Fibroblast of lung (primary cell): ENCODE data around the gene STK10. TPM values are rescaled to one million over a fixed set of nuclear protein-coding genes. Genes with fewer than 3 reads are reported as not detected.

Source experiments
- DNase-seq, 2 donors: peaks; one replicate each; pipeline versions ENCODE4 v3.0.0 to v3.0.0-alpha.2; 2010; ENCODE audit warnings: low read depth in 2 of 2
- H2AFZ ChIP-seq: 2 replicates; pipeline ENCODE4 v1.5.1; 2012; ENCODE audit warnings: low read length, control low read depth, inconsistent platforms
- H3K27ac ChIP-seq: 2 replicates; pipeline ENCODE4 v1.5.1; 2011; ENCODE audit warnings: low read length, control low read depth; ENCODE audit not compliant: insufficient read depth
- H3K27me3 ChIP-seq: 2 replicates; pipeline ENCODE4 v1.5.1; 2011; ENCODE audit warnings: mild to moderate bottlenecking, low read length; ENCODE audit not compliant: control insufficient read depth, insufficient read depth
- H3K36me3 ChIP-seq: 2 replicates; pipeline ENCODE4 v1.5.1; 2011; ENCODE audit warnings: low read length; ENCODE audit not compliant: control insufficient read depth, insufficient read depth
- H3K4me1 ChIP-seq: 2 replicates; pipeline ENCODE4 v1.5.1; 2011; ENCODE audit warnings: low read length; ENCODE audit not compliant: control insufficient read depth, insufficient read depth; ENCODE audit errors: extremely low read depth
- H3K4me2 ChIP-seq: 2 replicates; pipeline ENCODE4 v1.5.1; 2011; ENCODE audit warnings: low read length, control low read depth; ENCODE audit not compliant: insufficient read depth; ENCODE audit errors: extremely low read depth
- H3K4me3 ChIP-seq, 4 experiments: fragments of 200-600 bp in 1 of 4; sonication (generic) in 1 of 4; replicated peaks in 1 of 4; 2 replicates each; pipeline ENCODE4 v1.5.1; 2011 to 2016; ENCODE audit warnings: low read length in 4 of 4, low read depth in 3 of 4, mild to moderate bottlenecking in 3 of 4, control low read depth in 2 of 4, inconsistent platforms in 1 of 4, mixed read lengths in 1 of 4; ENCODE audit not compliant: insufficient read depth in 1 of 4; ENCODE audit errors: control extremely low read depth in 1 of 4
- H3K79me2 ChIP-seq: 2 replicates; pipeline ENCODE4 v1.5.1; 2012; ENCODE audit warnings: mild to moderate bottlenecking, low read length, inconsistent platforms; ENCODE audit not compliant: control insufficient read depth, insufficient read depth
- H3K9ac ChIP-seq: 2 replicates; pipeline ENCODE4 v1.5.1; 2011; ENCODE audit warnings: mild to moderate bottlenecking, low read length, control low read depth; ENCODE audit not compliant: insufficient read depth
- H3K9me3 ChIP-seq: 2 replicates; pipeline ENCODE4 v1.5.1; 2012; ENCODE audit warnings: low read depth, low read length; ENCODE audit not compliant: control insufficient read depth, insufficient read depth
- H4K20me1 ChIP-seq: 2 replicates; pipeline ENCODE4 v1.5.1; 2011; ENCODE audit warnings: low read length; ENCODE audit not compliant: control insufficient read depth, insufficient read depth; ENCODE audit errors: extremely low read depth
- EZH2 ChIP-seq: IDR thresholded peaks from 2 replicates; pipeline ENCODE4 v1.5.1; 2012; ENCODE audit warnings: low read length, control low read depth, mild to moderate bottlenecking; ENCODE audit errors: missing control alignments
- polyA plus RNA-seq, 2 donors: library from polyadenylated mRNA; depleted of rRNA in 1 of 2; stranded (reverse) in 1 of 2; unstranded in 1 of 2; fragments of >200 nt; gene quantifications; 2 replicates each; pipeline ENCODE4 v1.2.1, GENCODE V29; 2011 to 2012; ENCODE audit warnings: missing spikeins in 1 of 2
- total RNA-seq: library from RNA; depleted of rRNA; stranded (reverse); fragments of >200 nt; gene quantifications from 2 replicates; pipeline ENCODE4 v1.2.1, GENCODE V29; 2014
- TF ChIP-seq, protein P1 (sequence below), 2 donors: IDR thresholded peaks in 1 of 2; conservative IDR thresholded peaks in 1 of 2; 1 replicate in 1 of 2; 2 replicates in 1 of 2; pipeline ENCODE4 v1.5.1; 2011 to 2012; ENCODE audit warnings: low read length in 2 of 2, control low read depth in 1 of 2, inconsistent platforms in 1 of 2, low read depth in 1 of 2, mild to moderate bottlenecking in 1 of 2

Gene STK10
- total and polyA plus RNA-seq, 2 donors (not counting 1 experiment from before 2014, with no cell fraction given): 8.9 to 16.0 TPM

DNA sequence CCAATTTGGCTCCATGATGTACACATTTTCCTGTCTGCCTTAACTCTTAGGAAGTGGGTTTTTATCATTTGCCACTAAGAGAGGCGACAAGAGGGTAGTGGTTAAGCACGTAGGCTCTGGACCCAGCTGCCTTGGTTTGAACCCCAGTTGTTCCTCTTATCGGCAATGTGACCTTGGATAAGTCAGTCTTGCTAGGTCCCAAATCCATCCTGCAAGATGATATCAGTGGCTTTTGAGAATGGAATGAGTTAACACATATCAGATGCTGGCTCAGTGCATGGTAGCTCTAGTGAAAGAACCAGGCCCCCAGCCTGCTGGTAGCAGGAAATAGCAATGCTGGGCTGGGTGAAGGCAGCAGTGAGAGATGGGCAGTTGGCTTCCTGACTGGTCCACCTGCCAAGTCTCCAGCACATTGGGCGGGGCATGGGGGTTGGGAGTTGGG is 72.5 kb downstream of the STK10 start:
- no peaks in the 10 kb centered on the region for H3K27me3 ChIP-seq
- no peak overlapping the region for H3K4me2 ChIP-seq
- H3K4me1 ChIP-seq: peaks cover 2% of the 10 kb centered on the region
- H4K20me1 ChIP-seq: no peaks in the 10 kb centered on the region
- H2AFZ ChIP-seq: no peak overlapping the region
- H3K36me3 ChIP-seq: peaks cover 4% of the 10 kb centered on the region
- H3K79me2 ChIP-seq: no peaks in the 10 kb centered on the region
- TF ChIP-seq, protein P1, sequence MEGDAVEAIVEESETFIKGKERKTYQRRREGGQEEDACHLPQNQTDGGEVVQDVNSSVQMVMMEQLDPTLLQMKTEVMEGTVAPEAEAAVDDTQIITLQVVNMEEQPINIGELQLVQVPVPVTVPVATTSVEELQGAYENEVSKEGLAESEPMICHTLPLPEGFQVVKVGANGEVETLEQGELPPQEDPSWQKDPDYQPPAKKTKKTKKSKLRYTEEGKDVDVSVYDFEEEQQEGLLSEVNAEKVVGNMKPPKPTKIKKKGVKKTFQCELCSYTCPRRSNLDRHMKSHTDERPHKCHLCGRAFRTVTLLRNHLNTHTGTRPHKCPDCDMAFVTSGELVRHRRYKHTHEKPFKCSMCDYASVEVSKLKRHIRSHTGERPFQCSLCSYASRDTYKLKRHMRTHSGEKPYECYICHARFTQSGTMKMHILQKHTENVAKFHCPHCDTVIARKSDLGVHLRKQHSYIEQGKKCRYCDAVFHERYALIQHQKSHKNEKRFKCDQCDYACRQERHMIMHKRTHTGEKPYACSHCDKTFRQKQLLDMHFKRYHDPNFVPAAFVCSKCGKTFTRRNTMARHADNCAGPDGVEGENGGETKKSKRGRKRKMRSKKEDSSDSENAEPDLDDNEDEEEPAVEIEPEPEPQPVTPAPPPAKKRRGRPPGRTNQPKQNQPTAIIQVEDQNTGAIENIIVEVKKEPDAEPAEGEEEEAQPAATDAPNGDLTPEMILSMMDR (conservative IDR thresholded peaks at IDR 0.05 in 1 of 2, IDR thresholded peaks at IDR 0.05 in 1 of 2; ENCODE audit: low read depth in 1 of 2, low read length in 2 of 2): no peak
- TF ChIP-seq EZH2: no peak
- H3K9ac ChIP-seq: no peak overlapping the region
- no peak overlapping the region for H3K4me3 ChIP-seq
- H3K27ac ChIP-seq: no peak overlapping the region
- H3K9me3 ChIP-seq: no peaks in the 10 kb centered on the region
- DNase-seq: no peak

DNA sequence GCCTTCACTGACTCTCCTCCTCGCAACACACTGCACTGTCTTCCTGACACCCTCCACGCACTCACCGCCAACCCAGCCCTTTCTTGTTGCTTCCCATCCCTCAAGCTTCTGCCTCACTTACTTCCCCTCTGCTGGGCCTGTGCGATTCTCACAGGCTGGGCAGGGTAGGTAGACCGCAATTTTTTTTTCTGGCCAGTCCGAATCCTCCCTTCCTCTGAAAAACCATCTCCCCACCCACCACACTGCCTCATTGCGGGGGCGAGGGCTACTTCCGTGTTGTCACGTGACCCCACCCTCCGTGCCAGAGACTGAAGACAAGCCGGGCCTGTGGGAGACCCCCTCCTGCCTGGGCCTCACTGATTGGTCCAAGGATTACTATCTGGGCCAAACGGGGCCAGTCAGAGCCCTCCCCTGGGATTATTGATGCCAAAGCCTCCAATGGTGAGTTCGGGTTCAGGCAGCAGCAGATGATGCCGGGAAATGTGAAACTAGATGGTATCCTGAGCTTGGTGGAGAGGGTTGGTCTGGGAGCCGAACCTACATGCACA is 73.1 kb downstream of the STK10 start:
- peaks cover 4% of the 10 kb centered on the region for H3K36me3 ChIP-seq
- no peaks in the 10 kb centered on the region for H3K79me2 ChIP-seq
- H4K20me1 ChIP-seq: no peaks in the 10 kb centered on the region
- no peak overlapping the region for H3K9ac ChIP-seq
- H3K27ac ChIP-seq: no peak overlapping the region
- no peaks in the 10 kb centered on the region for H3K9me3 ChIP-seq
- no peak overlapping the region for H3K4me3 ChIP-seq
- no peak overlapping the region for H2AFZ ChIP-seq
- no peak overlapping the region for H3K4me2 ChIP-seq
- peaks cover 2% of the 10 kb centered on the region for H3K4me1 ChIP-seq
- H3K27me3 ChIP-seq: no peaks in the 10 kb centered on the region
- DNase-seq: no peak
- TF ChIP-seq EZH2: no peak
- TF ChIP-seq, protein P1 (conservative IDR thresholded peaks at IDR 0.05 in 1 of 2, IDR thresholded peaks at IDR 0.05 in 1 of 2; ENCODE audit: low read depth in 1 of 2, low read length in 2 of 2): no peak

DNA sequence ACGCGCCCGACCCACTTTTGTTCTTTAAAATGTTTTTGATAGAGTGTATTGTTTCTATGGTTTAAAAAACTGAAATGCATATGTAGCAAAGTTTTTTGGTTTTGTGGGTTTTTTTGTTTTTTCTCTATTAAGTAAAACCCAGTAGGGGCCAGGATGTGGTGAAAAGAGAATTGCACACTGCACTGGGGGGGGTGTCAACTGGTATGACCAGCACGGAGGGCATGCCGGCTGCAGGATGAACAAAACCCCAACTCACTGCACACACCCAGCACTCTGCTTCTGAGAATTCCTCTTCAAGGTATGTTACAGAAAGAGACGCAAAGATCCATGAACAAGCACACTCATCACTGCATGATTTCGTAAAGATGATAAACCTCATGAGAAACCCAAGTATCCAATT is 75.0 kb downstream of the STK10 start:
- Histone ChIP-seq H3K4me3 (no peak overlapping the region), H3K27ac (no peak overlapping the region), H3K4me2 (no peak overlapping the region), H2AFZ (no peak overlapping the region), H4K20me1 (no peaks in the 10 kb centered on the region), H3K4me1 (peaks cover 2% of the 10 kb centered on the region), H3K27me3 (no peaks in the 10 kb centered on the region), H3K9me3 (no peaks in the 10 kb centered on the region), H3K9ac (no peak overlapping the region), H3K36me3 (peaks cover 4% of the 10 kb centered on the region), H3K79me2 (no peaks in the 10 kb centered on the region)
- TF ChIP-seq, protein P1 (conservative IDR thresholded peaks at IDR 0.05 in 1 of 2, IDR thresholded peaks at IDR 0.05 in 1 of 2; ENCODE audit: low read depth in 1 of 2, low read length in 2 of 2): no peak
- TF ChIP-seq EZH2: no peak
- DNase-seq: peak in 1 of 2 donors; percentile 73
